ENCODE data around the gene SNAP47.

The SNAP47 gene

DNA sequence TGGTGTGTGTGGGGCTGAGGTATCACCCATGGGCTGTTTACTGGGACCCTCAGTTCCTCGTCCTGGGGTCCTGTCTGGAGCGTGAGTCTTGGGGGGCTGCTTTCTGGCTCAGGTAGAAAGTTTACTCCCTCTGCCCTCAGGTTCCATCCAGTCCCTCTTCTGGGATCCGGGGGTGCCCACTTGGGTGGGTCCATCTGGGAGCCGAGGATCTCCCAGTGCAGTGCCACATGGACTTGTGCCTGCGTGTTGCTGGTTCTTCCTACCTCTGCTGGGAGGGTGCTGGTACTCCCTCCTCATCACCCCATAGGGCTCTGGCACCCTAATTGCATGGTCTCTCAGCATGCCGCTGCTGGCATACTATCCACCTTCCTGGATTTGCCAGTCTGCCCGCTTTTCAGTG, 14.0 kb downstream of the SNAP47 start:
- DNase-seq (ENCODE audit: low read depth), result no peak

GRCh38 chr1:227749916-227750710, 14.9 kb downstream of the SNAP47 start:
- no peak for DNase-seq (ENCODE audit: low read depth)

DNA sequence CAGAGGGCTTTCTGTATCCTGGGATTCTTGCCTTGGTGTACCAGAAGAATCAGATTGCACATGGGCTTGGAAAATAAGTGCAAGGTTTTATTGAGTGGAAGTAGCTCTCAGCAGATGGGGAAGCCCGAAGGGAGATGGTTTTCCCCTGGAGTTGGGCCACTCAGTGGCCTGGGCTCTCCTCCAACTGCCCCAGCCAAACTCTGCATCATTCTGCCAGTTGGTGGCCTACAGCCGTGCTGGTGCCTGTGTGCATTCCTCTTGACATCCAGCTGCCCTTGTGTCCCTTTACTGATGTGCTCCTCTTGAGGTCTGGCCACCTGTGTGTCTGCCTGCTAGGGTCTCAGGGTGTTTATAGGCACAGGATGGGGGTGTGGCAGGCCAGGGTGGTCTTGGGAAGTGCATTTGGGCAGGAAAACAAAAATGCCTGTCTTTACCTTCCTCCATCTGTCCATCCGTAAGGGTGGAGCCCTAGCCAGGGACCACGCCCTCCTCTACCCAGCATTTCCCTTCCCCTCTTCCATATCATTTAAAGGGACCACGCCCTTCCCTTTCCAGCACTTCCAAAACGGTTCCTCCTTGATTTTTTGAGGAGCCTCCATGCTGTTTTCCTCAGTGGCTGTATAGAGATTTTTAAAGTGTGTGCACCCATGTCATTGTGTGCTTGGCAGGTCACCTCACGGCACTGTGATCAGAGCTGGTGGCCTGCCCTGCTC, 18.9 kb downstream of the SNAP47 start:
- DNase-seq (ENCODE audit: low read depth), result no peak

GRCh38 chr1:227754958-227755357, 19.7 kb downstream of the SNAP47 start:
- no peak for DNase-seq (ENCODE audit: low read depth)

DNA sequence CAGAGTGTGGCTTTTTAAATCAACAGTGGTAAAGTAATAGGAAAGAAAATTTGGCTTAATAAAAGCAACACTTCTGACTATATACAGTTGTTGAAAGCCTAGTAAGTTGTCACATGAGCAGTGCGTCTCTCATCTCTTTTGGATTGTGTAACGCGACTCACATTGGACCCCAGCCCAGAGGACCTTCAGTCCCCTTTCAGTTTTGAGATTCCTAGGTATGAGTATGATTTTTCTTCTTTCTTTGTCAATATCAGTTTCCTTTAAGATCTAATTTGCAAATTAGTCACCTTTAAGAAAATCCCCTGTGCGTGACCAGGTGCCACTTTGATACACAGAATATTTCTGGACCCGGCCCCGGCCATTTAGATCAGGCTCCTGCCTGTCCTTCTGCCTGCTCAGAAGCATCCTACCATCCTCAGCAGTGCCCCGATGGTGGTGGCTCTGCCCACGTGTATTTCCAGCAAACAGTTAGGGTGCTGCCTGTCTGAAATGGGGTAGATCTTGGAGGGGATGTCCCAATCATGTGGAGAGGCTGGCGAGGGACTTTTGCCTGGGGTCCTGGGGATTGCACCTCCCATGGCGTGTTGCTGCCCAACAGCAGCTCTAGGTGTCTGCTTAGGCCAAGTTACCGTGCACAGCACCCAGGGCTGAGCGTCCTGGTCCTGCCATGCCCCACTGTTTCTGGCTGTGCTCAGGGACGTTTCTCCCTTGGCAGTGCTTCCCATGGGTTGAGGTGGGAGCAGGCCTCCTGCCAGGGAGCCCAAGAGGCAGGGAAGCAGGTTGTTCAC, 21.1 kb downstream of the SNAP47 start:
- DNase-seq (ENCODE audit: low read depth), result no peak

GRCh38 chr1:227757781-227758180, 22.5 kb downstream of the SNAP47 start:
- DNase-seq (ENCODE audit: low read depth), result no peak

GRCh38 chr1:227758366-227758765, 23.1 kb downstream of the SNAP47 start:
- no peak for DNase-seq (ENCODE audit: low read depth)

DNA sequence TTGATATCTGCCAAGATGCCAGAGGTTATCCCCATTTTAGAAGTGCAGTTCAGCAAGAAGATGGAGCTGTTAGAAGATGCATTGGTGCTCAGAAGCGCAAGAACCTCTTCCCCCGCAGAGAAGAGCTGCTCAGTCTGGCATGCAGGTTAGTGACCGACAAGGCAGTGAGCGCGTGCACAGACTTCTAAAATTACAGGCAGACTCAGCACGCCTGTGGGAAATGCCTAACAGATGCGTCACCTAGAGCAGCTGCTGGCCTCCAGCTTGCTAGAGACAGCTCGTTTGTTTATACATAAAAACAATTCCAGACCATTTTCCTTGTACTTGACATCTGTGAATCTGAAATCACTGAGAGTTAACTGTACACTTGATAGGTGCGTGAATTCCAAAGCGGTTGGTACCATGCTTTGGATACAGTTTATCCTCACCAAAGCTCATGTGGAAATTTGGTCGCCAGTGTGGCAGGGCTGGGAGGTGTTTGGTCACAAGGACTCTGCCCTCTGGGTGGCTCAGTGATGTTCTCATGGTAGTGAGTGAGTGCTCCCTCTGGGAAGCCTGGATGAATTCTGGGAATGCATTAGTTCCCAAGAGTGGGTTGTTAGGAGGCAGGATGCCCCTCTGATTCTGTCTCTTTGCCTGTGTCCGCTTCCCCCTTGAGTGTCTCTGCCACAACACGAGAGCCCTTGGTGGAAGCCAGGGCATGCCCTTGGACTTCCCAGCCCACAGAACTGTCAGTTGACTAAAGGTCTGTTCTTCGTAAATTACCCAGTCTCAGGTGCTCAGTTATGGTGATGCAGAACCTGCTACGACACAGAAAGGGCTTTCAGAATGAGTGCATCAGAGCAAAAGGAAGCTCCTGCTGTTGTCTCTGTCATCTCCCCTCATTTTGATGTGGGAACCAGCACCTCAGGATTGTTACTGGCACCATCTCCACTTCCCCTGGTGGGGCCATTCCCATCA, 24.4 kb downstream of the SNAP47 start:
- DNase-seq (ENCODE audit: low read depth), result peak; percentile 96

- no peak for DNase-seq (ENCODE audit: low read depth)
Observed at GRCh38 chr1:227760377-227760776, 25.1 kb downstream of the SNAP47 start.

- no peak for DNase-seq (ENCODE audit: low read depth)
Observed at GRCh38 chr1:227761621-227762230, 26.5 kb downstream of the SNAP47 start.

DNA sequence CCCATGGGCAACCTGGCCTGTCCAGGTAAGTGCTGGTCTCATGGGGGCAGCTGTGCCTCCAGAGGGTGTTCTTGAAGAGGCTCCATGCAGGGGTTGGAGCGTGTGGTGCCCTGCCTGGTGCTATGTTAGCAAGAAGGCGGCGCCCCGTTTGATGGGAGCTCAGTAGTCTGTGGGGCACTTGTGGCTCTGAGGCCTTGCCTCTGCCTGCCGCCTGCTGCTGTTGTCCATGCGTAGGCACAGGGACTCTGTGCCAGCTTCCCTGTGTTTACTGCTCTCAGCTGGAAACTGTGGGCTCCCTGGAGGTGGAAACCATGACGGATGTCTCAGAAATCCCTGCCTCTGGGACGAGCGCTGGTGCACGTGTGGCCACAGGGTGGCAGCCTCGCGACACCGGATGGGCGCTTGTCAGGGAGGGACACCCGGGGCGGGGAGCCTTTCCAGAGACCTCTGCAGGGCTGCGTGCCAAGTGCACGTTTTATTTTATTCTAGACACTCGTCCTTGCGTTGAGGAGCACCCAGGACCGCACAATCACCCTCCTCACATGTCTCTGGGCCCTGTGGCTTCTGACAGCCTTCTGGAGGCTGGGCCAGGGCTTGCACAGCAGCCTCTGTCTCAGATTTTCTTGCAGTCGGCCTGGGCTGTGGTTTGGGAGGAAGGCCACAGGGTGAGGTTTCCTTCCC, 27.1 kb downstream of the SNAP47 start:
- DNase-seq (ENCODE audit: low read depth), result peak; percentile 86

DNA sequence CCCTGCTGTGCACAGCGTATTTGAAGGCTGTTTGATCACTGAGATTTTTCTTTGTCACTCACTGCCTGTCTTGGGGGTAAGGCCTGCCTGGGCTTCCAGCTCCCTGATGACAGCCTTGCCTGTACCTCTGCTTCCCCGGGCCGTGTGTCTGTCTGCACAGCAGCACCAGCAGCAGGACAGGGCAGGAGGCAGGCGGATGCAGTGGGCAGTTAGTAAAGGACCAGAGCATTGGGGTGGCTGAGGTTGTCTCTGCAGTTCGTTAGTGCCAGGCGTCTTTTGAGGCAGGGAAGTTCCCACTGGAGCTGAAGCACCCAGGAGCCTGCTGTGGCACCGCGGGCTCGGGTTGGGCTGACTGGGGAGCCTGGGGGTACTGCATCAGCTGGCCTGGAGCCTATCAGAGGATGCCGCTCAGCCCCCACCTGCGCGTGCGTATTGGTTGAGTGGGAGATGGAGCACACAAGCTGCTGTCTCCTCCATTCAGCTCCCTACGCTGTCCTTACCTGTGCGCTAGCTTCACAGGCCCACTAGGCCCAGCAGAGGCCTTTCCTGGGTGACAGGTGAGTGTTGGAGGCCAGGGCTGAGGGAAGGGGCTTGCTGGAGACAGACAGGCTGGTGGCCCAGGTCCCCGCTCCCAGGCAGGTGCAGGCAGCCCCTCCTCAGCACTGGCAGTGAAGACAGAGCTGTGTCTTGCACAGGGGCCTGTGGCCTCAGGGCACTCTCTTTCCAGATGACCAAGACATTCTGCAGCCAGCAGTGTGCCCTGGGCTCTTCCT, 28.2 kb downstream of the SNAP47 start:
- DNase-seq (ENCODE audit: low read depth), result no peak

GRCh38 chr1:227764019-227764391, 28.8 kb downstream of the SNAP47 start:
- peak; percentile 19 for DNase-seq (ENCODE audit: low read depth)

DNA sequence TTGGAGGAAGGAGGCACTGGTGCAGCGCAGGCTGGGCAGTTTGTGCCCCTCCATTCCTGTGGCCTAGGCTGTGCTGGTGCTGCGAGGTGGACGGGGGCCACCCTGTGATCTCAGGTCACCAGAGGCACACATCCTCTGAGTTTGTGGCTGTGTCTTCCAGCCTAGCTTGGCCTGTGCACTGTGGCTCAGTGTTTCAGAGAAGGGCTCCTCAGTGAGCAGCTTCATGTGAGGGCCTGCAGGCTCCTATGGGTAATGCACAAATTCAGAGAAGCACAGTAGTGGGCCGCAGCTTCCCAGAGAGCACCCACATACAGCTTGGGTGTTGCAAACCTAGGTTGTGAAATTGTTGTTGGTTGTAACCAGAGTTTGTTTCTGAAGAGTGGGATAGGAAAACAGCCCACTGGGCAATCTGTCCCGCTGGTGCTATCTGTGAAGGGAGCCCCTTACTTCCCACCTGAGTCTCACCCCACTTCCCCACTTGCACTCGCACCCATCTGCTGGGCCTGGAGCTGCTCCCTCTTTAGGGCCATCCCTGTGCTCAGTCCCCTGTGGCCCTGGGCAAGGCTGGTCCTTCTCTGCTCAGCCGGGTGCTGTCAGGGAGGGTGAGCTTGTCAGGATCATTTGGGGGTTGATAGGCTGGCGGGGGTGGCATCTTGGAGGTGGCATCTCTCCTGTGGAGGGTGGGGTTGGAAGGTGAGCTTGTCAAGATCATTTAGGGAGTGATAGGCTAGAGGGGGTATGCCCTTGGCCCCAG, 30.2 kb downstream of the SNAP47 start:
- no peak for DNase-seq (ENCODE audit: low read depth)

DNA sequence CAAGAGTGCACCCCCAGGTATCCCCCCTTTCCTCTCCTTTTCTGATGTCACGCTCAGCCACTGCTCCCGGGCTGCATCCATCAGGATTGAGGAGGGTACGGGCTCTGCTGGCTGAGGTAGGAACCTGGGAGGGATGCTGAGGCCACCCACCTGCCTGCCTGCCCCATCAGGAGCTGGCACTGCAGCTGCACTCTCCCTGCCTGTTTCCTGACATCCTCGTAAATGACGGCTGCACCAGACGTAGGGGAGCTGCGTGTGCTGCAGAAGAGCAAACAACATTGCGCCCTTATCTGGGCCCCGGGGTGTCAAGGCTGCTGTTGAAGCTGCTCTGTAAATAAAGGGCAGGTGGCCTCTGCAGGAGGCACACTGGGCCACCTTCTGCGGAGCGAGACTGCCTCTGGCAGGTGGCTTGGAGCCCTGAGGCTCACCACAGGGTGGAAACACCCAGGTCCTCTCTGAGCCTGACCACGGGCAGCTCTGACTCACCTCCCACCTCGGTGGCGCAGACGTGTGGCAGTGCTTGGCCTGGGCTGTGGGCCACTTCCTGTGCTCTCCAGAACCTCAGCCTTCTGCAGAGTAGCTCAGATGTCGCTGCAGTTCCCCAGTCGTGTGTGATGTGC, 30.9 kb downstream of the SNAP47 start:
- peak; percentile 55 for DNase-seq (ENCODE audit: low read depth)

GRCh38 chr1:227766653-227767277, 31.5 kb downstream of the SNAP47 start:
- no peak for DNase-seq (ENCODE audit: low read depth)

- DNase-seq (ENCODE audit: low read depth), result no peak
Observed at GRCh38 chr1:227767401-227768124, 32.3 kb downstream of the SNAP47 start.

GRCh38 chr1:227768125-227768439, 32.8 kb downstream of the SNAP47 start:
- no peak for DNase-seq (ENCODE audit: low read depth)

Measured in ELR (cell line).